ENCODE results near the gene CDR2.

DNA sequence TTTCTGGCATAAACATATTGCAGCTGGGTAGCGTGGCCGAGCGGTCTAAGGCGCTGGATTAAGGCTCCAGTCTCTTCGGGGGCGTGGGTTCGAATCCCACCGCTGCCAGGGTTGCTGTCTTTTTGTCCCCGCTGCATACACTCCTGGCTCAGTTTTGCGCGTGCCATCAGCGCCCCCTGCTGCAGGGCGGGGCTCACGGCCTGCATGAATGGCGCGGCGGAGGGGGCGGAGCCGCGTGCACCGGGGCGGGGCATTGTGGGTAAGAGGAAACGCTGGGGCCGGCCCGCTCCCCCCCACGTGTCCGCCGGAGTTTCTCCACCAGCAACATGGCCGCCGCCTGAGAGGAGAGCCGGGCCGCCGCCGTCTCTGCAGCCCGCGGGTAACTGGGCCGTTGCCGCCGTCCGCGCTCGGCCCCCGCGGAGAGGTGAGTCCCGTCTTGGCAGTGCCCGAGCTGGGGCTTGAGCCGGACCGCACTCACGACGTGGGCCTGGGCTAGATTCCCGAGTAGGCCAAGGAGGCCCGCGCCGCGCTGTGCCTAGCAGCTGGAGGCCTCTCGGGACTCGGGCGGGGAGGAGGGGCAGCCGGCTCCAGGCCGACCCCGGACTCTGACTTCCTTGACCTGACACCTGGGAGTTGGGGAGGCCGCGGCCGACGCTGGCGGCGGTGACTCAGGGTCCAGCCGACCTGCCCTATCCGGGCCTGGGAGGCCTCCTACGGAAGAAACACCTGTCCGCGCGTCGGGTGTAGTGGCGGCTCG is 77.1 kb downstream of the CDR2 start, which contains the start of gene POLR3E:
- TF ChIP-seq, protein P1, sequence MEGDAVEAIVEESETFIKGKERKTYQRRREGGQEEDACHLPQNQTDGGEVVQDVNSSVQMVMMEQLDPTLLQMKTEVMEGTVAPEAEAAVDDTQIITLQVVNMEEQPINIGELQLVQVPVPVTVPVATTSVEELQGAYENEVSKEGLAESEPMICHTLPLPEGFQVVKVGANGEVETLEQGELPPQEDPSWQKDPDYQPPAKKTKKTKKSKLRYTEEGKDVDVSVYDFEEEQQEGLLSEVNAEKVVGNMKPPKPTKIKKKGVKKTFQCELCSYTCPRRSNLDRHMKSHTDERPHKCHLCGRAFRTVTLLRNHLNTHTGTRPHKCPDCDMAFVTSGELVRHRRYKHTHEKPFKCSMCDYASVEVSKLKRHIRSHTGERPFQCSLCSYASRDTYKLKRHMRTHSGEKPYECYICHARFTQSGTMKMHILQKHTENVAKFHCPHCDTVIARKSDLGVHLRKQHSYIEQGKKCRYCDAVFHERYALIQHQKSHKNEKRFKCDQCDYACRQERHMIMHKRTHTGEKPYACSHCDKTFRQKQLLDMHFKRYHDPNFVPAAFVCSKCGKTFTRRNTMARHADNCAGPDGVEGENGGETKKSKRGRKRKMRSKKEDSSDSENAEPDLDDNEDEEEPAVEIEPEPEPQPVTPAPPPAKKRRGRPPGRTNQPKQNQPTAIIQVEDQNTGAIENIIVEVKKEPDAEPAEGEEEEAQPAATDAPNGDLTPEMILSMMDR (IDR thresholded peaks at IDR 0.05) = peak; percentile 94
- TF ChIP-seq, protein P2, sequence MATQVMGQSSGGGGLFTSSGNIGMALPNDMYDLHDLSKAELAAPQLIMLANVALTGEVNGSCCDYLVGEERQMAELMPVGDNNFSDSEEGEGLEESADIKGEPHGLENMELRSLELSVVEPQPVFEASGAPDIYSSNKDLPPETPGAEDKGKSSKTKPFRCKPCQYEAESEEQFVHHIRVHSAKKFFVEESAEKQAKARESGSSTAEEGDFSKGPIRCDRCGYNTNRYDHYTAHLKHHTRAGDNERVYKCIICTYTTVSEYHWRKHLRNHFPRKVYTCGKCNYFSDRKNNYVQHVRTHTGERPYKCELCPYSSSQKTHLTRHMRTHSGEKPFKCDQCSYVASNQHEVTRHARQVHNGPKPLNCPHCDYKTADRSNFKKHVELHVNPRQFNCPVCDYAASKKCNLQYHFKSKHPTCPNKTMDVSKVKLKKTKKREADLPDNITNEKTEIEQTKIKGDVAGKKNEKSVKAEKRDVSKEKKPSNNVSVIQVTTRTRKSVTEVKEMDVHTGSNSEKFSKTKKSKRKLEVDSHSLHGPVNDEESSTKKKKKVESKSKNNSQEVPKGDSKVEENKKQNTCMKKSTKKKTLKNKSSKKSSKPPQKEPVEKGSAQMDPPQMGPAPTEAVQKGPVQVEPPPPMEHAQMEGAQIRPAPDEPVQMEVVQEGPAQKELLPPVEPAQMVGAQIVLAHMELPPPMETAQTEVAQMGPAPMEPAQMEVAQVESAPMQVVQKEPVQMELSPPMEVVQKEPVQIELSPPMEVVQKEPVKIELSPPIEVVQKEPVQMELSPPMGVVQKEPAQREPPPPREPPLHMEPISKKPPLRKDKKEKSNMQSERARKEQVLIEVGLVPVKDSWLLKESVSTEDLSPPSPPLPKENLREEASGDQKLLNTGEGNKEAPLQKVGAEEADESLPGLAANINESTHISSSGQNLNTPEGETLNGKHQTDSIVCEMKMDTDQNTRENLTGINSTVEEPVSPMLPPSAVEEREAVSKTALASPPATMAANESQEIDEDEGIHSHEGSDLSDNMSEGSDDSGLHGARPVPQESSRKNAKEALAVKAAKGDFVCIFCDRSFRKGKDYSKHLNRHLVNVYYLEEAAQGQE (IDR thresholded peaks at IDR 0.05; ENCODE audit: insufficient read depth in 1 of 2, low read depth in 2 of 2, low read length in 1 of 2) = 0 out of 4 replicates have a peak, but pooled peaks of 1 of the 2 experiments have one; percentile 62
- TF ChIP-seq POLR2AphosphoS5 (IDR thresholded peaks at IDR 0.05; ENCODE audit: low read depth, low read length) = peak; percentile 81
- TF ChIP-seq SIN3A (IDR thresholded peaks at IDR 0.05; ENCODE audit: borderline replicate concordance, insufficient read depth, low read depth, low read length) = peak; percentile 81; the same call in 1 of the 2 replicates
- TF ChIP-seq TCF7L2 (IDR thresholded peaks at IDR 0.05; ENCODE audit: low read depth, low read length) = peak; percentile 55; the same call in 1 of the 2 replicates

Measured in Panc1 (cell line).